ENCODE data around the gene OR13C5.

DNA sequence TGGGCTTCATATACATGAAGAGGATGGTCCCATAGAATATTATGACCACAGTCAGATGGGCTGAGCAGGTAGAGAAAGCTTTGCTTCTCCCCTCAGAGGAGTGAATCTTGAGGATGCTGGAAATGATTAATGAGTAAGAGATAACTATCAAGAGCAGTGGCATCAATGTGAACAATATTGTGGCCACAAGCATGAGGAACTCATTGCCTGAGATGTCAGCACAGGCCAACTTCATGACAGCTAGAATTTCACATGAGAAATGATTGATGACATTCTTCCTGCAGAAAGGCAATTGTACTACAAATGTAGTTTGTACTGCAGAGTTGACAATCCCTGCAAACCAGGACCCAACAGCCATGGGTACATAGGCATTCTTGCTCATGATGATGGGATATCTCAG lies 18.2 kb upstream of the OR13C5 start:
- TF ChIP-seq ZNF132 (tag by site-specific recombination; IDR thresholded peaks at IDR 0.05; ENCODE audit: borderline replicate concordance), result no peak
- TF ChIP-seq, protein P1, sequence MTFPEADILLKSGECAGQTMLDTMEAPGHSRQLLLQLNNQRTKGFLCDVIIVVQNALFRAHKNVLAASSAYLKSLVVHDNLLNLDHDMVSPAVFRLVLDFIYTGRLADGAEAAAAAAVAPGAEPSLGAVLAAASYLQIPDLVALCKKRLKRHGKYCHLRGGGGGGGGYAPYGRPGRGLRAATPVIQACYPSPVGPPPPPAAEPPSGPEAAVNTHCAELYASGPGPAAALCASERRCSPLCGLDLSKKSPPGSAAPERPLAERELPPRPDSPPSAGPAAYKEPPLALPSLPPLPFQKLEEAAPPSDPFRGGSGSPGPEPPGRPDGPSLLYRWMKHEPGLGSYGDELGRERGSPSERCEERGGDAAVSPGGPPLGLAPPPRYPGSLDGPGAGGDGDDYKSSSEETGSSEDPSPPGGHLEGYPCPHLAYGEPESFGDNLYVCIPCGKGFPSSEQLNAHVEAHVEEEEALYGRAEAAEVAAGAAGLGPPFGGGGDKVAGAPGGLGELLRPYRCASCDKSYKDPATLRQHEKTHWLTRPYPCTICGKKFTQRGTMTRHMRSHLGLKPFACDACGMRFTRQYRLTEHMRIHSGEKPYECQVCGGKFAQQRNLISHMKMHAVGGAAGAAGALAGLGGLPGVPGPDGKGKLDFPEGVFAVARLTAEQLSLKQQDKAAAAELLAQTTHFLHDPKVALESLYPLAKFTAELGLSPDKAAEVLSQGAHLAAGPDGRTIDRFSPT (tag by site-specific recombination; IDR thresholded peaks at IDR 0.05), result no peak
- TF ChIP-seq SETDB1 (IDR thresholded peaks at IDR 0.05; ENCODE audit: insufficient read length, low read length), result no peak
- TF ChIP-seq ZNF391 (tag by site-specific recombination; IDR thresholded peaks at IDR 0.05; ENCODE audit: borderline replicate concordance, low read depth), result no peak
- TF ChIP-seq, protein P2, sequence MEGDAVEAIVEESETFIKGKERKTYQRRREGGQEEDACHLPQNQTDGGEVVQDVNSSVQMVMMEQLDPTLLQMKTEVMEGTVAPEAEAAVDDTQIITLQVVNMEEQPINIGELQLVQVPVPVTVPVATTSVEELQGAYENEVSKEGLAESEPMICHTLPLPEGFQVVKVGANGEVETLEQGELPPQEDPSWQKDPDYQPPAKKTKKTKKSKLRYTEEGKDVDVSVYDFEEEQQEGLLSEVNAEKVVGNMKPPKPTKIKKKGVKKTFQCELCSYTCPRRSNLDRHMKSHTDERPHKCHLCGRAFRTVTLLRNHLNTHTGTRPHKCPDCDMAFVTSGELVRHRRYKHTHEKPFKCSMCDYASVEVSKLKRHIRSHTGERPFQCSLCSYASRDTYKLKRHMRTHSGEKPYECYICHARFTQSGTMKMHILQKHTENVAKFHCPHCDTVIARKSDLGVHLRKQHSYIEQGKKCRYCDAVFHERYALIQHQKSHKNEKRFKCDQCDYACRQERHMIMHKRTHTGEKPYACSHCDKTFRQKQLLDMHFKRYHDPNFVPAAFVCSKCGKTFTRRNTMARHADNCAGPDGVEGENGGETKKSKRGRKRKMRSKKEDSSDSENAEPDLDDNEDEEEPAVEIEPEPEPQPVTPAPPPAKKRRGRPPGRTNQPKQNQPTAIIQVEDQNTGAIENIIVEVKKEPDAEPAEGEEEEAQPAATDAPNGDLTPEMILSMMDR (tag by site-specific recombination; IDR thresholded peaks at IDR 0.05), result no peak
- no peak for TF ChIP-seq ZNF501 (tag by site-specific recombination; IDR thresholded peaks at IDR 0.05)
- no peak for TF ChIP-seq ZNF169 (tag by site-specific recombination; IDR thresholded peaks at IDR 0.05)

Data from HEK293 (cell line).